Right renal pelvis (tissue), 4 donors: ENCODE data around the gene PSMB10. TPM values are rescaled to one million over a fixed set of nuclear protein-coding genes. Genes with fewer than 3 reads are reported as not detected.
"Not testable (repeated sequence)": the region's sequence is repeated elsewhere in the genome, so short reads cannot be mapped to it uniquely, and the experiment has no call there.

Experiments used
- DNase-seq, 4 donors: peaks; one replicate each; pipeline ENCODE4 v3.0.0-alpha.2; 2013; ENCODE audit warnings: low read depth in 4 of 4, low spot score in 3 of 4, missing footprints in 1 of 4
- polyA plus RNA-seq, 4 donors: library from polyadenylated mRNA; unstranded; fragments of 120-200 nt; gene quantifications; one replicate each; pipeline ENCODE4 v1.2.1, GENCODE V29; 2013; ENCODE audit not compliant: insufficient read length in 4 of 4

PSMB10 gene
- polyA plus RNA-seq, 4 donors, result 20.0 to 30.3 (median 21.3) TPM

DNA sequence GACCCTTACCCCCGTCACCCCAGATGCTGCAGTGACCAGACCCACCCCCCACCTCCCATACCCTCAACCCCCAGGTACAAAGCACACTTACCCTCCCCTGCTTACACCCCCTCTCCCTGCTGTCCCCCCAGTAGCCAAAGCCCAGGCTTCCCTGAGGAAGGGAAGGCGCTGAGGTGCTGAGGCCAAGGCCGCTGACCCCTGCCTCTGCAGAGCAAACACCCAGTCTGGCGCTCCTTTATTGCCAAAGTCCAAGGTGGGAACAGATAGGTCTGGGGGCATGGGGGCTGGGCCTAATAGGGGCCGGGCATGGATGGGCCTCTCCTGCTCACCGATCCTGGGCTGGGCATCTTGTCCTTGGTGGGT lies 6.6 kb upstream of the PSMB10 start:
- DNase-seq, result no peak

DNA sequence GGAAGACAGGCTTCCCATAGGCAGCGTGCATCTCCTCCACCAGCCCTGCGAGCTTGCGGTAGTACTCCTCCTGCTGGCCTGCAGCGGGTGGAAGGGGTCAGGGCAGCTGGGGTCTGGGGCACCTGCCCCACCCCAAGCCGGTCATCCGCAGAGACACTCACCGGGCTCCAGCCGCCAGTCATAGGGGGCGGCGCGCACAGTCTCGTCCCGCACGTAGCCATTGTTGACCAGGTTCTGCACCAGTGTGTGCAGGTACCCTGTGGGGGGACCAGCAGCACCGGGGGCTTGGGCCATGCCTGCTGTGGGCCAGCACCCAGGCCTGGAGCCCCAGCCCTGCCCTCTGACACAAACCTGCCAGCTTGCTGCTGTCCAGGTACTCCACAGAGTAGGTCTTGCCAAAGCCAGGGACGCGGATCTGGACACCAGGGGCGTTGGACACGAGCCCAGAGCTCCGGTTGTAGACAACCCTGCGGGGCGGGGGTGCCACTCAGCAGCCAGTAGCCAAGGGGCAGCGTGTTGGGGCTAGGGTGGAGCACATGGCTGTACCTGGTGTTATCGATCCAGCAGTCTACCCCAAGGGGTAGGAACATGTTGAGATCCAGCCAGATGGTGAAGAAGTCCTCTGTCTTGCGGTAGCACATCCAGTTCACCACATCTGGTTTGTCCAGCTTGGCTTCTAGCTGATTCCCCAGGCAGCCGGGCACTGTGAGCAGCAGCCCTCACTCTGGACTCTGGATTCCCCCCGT lies 6.0 kb upstream of the PSMB10 start:
- DNase-seq, result no peak

DNA sequence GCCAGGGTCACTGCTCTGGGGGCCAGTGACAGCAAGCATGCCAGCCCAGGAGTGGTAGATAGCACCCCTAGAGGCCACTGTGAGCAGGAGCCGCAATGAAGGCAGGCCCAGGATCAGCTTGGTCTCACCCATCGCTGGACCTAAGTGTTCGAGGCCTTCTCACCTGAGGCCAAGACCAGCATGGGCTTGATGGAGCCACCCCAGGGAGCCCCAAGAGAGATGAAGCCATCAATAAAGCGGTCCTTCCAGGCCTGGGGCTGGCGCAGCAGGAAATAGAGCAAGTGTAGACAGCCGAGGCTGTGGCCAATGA lies 5.5 kb upstream of the PSMB10 start:
- DNase-seq, result no peak

DNA sequence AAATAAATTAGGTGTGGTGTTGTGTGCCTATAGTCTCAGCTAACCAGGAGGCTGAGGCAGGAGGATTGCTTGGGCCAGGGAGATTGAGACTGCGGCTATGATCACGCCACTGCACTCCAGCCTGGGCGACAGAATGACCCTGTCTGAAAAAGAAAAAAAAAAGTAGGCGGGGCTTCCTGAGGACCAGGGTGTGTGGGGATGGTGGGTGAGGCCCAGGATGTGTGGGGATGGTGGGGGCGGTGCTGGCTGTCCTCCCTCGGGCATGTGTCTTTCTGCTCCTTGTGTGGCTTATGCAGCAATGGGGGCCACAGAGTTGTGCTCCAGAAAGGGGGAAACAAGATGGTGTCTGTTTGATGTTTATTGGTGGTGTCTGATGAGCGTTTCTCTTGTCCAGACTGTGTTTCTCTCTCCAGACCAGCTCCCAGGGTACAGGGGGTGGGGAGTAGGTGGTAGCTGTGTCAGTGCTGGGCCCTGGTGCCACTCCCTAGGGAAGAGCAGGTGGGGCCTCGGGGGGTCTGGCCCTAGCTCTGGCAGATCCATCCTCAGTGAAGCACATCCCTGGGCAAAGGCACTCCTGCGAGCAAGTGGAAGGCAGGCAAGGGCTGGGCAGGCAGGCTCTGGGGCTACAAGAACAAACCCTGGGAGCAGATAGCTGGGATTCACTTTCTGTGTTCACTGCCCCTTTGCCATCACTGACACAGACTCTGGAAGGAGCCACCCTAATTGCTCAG lies 5.0 kb upstream of the PSMB10 start:
- DNase-seq, result no peak

DNA sequence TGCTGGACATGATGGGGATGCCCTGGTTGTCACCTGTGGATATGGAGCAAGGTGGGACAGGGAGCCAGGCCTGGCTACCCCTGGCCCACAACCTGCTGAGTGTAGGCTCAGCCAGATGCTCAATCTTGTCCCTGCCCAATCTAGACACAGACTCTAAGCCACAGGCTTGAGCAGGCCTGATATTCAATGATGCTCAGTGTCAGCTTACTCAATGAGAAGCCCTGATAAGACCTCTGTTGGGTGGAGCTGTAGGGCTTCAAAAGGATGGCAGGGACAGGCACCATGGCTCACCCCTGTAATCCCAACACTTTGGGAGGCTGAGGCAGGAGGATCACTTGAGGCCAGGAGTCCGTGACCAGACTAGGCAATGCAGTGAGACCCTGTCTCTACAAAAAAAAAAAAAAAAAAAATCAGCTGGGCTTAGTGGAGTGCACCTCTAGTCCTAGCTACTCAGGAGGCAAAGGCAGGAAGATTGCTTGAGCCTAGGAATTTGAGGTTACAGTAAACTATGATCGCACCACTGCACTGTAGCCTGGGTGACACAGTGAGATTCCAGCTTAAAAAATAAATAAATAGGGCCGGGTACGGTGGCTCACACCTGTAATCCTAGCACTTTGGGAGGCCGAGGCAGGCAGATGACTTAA lies 3.9 kb upstream of the PSMB10 start:
- no peak for DNase-seq

DNA sequence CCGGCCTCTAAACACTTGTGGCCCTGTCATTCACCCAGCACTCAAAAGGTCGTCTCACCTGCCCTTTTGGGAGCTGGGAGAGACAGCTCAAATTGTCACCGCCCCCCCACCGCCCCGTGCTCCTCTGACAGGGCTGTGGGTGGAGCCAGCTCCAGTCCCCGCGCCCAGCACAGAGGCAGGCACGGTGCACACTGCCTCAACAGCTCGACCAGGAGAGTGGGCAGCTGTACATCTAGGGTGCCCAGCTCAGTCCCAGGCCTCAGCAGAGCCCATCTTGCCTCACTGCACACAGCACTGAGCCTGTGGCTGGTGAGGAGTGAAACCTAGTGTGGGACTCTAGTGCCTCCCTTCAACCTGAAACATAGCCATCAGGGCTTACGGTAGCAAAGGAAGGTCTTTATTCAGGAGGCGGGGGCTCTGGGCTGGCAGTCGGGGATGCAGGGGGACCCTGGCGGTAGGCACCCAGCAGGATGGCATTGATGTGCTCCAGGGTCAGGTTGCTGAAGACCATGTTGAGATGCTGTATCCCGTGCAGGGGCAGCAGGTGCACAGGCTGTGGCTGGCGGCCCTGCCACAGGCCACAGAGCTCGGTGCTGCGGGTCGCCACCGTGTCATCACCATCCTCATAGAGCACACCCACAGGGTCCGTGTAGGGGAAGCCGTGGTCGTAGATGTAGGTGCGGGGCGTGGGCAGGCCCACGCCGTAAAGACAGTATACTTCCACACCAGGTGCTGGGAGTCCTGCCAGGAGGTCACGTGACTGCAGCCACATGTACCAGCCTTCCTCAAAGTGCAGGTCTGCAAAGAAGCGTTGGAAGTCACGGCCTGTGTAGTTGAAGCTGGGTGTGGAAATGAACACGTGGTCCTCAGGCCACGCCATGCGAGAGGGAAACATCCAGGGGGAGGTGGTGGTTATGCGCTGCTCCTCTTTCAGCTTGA lies 3.1 kb upstream of the PSMB10 start:
- DNase-seq, result no peak

DNA sequence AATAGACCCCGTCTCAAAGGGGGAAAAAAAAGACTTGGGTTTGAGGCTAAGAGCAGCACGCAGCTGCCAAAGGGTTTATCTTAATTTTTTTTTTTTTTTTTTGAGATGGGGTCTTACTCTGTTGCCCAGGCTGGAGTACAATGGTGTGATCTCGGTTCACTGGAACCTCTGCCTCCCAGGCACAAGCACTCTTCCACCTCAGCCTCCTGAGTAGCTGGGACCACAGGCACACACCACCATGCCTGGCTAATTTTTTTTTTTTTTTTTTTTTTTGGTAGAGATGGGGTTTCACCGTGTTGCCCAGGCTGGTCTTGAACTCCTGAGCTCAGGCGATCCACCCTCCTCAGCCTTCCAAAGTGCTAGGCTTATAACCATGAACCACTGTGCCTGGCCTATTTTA lies 1.1 kb upstream of the PSMB10 start:
- not testable (repeated sequence) for DNase-seq

DNA sequence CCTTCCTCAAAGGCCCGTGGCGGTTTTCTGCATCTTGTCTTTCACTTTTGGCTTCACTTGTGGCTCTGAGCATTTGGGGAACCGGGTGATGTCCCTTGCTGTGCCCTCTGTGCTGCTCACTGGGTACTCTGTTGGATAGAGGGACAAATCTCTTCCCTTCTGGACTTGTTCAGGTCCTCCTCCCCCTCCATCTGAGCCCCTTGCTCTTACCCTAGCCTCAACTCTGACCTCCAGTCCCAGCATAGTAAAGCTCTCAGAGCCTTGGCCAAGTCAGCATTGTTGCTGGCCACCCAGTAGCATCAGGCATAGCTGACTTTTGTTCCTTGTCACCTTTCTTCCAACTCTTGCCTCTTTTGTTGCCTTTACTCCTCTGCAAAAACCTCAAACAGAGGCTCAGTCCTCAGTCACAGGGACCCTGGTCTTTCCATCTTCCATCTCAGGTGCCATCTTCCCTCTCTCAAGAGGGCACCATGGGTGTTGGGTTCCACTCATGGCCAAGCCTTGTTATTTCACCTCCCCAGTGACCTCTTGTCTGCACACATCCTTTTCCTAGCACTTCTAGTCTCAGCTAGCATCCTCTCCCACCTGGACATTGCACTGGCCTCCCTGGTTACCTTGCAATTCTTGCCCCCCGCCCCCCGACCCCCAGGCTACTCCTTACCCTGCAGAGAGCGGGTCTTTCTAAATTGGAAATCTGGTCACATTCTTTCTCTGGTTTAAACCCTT lies 393 bp upstream of the PSMB10 start:
- peak in 1 of 4 donors; percentile 28 for DNase-seq

DNA sequence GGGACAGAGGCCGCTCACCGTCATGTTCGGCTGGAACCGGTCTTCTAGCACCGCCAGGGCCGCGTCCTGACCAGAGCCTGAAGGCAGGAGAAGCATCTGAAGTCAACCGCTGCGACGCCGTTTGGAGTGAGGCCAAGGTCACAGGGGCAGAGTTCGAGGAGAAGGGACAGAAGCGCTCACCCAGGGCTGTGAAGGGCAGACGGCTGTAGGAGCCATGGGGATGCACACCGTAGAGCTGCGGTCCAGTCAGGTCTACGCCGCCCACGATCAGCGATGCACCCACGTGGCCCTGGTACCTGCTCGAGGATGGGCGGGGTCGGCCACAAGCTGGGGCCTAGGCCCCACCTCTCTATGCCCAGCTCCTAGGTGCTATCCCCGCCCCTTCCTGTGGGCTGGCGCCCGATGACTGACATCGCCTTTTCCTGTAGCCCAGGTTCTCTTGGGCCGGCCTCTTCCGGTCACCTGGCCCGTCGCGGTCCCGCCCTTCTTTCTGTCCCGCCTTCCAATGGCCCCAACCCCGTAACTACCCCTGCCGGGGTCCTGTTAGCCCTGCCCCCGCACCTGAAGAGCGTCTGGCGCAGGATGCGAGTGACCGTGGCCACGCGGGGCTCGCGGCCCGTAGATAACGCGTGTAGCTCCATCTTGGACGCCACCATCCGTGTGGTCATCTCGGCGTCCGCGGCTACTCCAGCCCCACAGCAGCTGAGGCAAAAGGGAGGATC lies 1.1 kb downstream of the PSMB10 start:
- DNase-seq, result peak; percentile 85 to 94 (median 90)

DNA sequence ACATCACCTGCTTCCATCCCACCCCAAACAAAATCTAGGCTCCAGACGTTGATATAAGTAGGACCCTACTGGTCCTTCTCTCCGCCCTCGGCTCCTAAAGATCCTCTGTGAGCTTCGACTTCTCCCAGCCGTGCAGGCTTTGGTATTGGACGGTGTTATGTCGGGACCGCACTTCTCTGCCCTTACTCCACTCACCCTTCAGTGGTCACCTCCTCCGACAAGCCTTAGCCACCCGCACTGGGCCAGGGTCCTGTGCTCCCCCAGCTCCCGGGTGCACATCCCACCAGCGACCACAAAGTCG lies 1.6 kb downstream of the PSMB10 start:
- no peak for DNase-seq

DNA sequence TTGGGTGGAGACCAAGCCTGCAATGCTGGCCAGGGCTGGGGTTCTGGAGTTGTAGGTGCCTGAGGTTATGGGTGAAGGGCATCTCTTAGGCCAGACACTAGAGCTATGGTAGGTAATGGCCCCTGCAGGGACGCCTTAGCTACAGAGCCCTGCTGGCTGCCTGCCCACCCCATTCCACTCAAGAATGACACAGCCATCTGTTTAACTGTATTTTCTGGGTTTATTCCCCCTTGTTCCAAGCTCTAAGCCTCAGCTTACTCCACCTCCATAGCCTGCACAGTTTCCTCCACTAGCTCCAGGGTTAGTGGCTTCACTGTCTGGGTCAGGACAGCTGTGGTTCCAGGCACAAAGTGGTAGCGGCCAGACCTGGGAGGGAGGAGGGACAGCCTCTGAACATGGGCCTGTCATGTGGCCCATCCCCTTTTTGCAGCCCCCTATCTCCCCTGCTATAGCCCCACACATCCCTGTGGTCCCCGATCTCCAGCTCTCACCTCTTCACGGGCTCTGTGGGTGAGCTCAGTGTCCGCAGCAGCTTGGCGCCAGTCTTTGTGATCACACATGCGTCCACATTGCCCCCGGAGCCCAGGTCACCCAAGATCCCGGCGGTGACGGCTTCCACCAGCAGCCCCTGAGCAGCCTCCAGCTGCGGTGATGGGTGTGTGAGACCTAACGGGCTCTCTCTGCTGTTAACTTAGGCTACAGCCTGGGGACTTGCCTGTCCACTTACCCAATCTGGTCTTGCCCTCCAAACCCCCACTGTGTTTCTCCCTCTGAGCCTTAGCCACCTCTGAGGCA lies 2.1 kb downstream of the PSMB10 start:
- no peak for DNase-seq

DNA sequence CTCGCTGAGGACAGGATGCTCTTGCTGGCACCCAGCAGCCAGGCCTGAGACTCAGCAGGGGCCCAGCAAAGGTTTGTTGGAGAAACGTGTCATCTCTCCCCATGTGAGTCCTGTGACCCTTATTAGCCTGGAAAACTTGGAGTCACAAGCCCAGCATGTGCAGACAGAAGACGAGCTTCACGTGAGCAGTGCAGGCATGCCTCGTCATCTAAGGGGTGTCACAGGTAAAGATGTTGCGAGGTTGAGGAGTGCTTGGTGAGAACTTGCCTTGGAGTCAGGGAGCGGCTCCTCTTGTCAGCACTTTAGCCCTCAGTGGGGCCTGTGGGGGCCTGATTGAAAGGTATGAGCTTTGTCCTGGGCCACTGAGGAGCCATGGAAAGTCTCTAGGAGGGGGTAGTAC lies 2.8 kb downstream of the PSMB10 start:
- DNase-seq, result no peak

DNA sequence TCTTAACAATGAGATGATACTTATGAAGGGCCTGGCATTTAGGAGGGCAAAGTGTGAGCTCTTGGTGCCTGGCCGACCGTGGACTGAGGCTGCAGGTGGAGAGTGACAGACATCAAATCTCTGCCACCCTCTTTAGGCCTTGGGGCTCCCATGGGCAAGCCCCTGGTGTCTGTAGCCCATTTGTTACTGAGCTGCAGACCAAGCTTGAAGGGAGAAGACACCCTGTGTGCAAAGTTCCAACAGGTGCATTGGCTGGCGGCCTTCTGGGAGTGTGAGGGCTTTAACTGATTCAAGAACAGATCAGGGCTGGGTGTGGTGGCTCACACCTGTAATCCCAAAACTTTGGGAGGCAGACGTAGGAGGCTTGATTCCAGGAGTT lies 4.2 kb downstream of the PSMB10 start:
- DNase-seq, result no peak

DNA sequence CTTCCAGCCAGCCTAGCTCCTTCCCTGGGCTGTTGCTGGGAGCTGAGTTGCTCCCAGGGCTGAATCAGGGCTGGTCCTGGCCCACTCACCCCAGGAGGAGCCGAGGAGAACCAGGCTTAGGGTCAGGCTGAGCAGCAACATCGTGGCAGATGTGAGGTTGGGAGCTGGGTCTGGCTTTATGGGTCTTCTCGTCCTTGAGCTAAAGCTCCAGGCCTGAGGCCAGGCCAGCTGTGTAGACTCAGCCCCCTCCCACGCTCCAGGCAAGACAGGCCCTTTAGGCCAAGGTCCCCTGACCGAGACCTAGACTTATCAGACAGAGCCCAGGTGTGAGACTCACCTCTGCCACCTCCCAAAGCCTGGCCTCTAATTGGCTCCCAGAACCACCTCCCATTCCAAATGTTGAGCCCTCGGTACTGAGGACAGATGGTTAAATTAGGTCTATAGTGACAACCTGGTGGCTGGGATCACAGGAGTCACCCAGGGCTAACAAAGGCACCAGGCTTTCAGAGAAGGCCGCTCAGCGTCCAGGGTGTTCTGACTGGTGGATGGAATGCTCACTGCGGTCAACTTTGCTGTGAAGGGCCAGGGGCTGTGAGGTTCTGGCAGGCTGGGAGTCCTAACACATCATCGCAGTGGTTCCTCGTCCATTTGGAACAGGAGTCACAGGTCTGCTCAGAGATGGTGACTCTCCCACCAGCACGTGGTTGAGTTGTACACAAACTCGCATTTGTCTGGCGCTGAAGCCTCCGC lies 4.8 kb downstream of the PSMB10 start, which contains the start of gene CTRL:
Gene CTRL, minus strand, starts transcription at position 151 of the 750 bp plus-strand sequence. Its CDS starts 10 bp downstream, at position 141.
- DNase-seq, result no peak

DNA sequence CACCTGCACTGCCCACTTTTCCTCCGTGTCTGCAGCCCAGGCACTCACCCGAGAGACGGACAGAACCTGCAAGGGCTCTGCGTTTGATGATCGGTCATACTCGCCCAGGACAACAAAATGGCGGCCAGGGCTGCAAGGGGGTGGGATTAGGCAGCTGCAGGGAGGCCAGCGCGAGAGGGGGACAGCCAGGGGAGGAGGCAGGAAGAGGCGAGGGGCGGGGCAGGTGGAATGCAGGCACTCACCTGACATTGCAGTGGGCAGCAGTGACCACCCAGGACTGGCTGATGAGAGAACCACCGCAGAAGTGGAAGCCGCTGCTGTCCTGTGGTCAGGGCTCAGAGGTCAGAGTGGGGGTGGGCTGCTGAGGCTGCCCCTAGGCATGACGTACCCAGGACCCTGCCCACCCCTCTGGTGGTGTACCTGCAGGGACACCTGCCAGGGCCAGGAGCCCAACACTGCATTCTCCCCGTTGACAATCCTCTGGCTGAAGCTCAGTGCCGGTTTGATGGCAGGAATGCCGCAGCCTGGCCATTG lies 5.9 kb downstream of the PSMB10 start:
- no peak for DNase-seq

DNA sequence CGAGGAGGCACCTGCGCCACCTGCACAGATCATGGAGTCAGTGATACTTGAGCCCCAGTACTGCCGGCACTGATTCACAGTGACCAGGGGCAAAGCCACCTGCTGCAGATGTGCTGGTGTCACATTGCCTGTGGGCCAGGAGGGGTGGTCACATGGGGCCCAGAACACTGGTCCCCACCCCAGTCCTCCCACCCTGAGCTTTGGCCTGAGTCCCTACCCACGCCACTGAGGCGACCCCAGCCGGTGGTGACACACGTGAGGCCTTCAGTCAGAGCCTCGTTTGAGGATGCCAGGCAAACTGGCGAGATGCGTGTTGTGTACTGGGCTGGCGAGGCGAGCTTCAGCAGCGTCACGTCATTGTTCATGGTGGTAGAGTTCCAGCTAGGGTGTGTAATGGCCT lies 6.5 kb downstream of the PSMB10 start:
- no peak for DNase-seq

DNA sequence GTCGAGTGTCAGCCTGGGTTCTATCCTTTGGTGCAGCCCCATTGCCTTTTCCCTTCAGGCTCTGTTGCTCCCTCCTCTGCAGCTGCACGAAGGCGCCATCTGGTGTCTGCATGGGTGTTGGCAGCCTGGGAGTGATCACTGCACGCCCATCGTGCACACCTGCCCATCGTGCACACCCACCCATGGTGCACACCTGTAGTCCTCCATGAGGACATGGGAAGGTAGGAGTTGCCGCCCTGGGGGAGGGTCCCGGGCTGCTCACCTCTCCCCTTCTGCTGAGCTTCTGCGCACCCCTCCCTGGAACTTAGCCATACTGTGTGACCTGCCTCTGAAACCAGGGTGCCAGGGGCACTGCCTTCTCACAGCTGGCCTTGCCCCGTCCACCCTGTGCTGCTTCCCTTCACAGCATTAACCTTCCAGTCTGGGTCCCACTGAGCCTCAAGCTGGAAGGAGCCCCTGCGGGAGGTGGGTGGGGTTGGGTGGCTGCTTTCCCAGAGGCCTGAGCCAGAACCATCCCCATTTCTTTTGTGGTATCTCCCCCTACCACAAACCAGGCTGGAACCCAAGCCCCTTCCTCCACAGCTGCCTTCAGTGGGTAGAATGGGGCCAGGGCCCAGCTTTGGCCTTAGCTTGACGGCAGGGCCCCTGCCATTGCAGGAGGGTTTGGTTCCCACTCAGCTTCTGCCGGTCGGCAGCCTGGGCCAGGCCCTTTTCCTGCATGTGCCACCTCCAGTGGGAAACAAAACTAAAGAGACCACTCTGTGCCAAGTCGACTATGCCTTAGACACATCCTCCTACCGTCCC lies 7.9 kb downstream of the PSMB10 start:
- DNase-seq, result peak in 2 of 4 donors; percentile 31 to 48
